Heart left ventricle (tissue), 16 donors: ENCODE measurements around the gene FAM83B. TPM values are rescaled to one million over a fixed set of nuclear protein-coding genes. Genes with fewer than 3 reads are reported as not detected.
"Not testable (repeated sequence)": the region's sequence is repeated elsewhere in the genome, so short reads cannot be mapped to it uniquely, and the experiment has no call there.

Experiments
- ATAC-seq, 4 donors: fragments of 200-7000 bp; cut with Tn5 transposase; one replicate each; pipeline ENCODE4 v1.9.1; 2020 to 2022; ENCODE audit warnings: moderate library complexity in 4 of 4, mild to moderate bottlenecking in 3 of 4, moderate number of reproducible peaks in 1 of 4
- DNase-seq, 5 donors: peaks; one replicate each; pipeline ENCODE4 v3.0.0-alpha.2; 2020
- H3K27ac ChIP-seq, 12 donors: fragments of 200-600 bp; sonication (generic) in 4 of 12; one replicate each; pipeline versions ENCODE4 v1.5.0 to v1.8.0; 2016 to 2022; ENCODE audit warnings: mild to moderate bottlenecking in 2 of 12
- H3K27me3 ChIP-seq, 9 donors: fragments of 200-600 bp; sonication (generic) in 2 of 9; one replicate each; pipeline versions ENCODE4 v1.5.1 to v1.8.0; 2016 to 2022; ENCODE audit warnings: mild to moderate bottlenecking in 3 of 9
- H3K36me3 ChIP-seq, 9 donors: fragments of 200-600 bp; sonication (generic) in 2 of 9; one replicate each; pipeline versions ENCODE4 v1.5.0 to v1.8.0; 2018 to 2022; ENCODE audit warnings: mild to moderate bottlenecking in 2 of 9
- H3K4me1 ChIP-seq, 12 donors: fragments of 200-600 bp; sonication (generic) in 4 of 12; one replicate each; pipeline versions ENCODE4 v1.5.0 to v1.8.0; 2016 to 2022; ENCODE audit warnings: mild to moderate bottlenecking in 3 of 12
- H3K4me3 ChIP-seq, 12 donors: fragments of 200-600 bp; sonication (generic) in 4 of 12; one replicate each; pipeline versions ENCODE4 v1.5.0 to v1.8.0; 2017 to 2022; ENCODE audit warnings: mild to moderate bottlenecking in 9 of 12, moderate library complexity in 4 of 12
- H3K9me3 ChIP-seq, 12 donors: fragments of 200-600 bp; sonication (generic) in 4 of 12; one replicate each; pipeline versions ENCODE4 v1.5.0 to v1.8.0; 2016 to 2022; ENCODE audit warnings: mild to moderate bottlenecking in 1 of 12
- POLR2A ChIP-seq, 2 donors: fragments of 450-650 bp; IDR thresholded peaks; one replicate each; pipeline ENCODE4 v1.6.1; 2017; ENCODE audit warnings: antibody characterized with exemption in 2 of 2, mild to moderate bottlenecking in 2 of 2, moderate library complexity in 2 of 2
- WGBS, 4 donors: extraction: QIAGEN DNeasy Blood & Tissue Kit in 2 of 4; methylation state at CpG; one replicate each; pipeline versions ENCODE4 v1.1.5 to v1.1.7; 2013 to 2018; 5-methylcytosine and 5-hydroxymethylcytosine counted together
- intact Hi-C, 10 donors: fragments of 100-400 bp; cut with DNase I; formaldehyde crosslinking; loops; one replicate each; pipeline versions ENCODE4 v1.11.1 to v1.14.2; 2022
- polyA plus RNA-seq, 2 donors: library from polyadenylated mRNA; stranded (reverse); fragments of 200-250 nt; gene quantifications; one replicate each; pipeline ENCODE4 v1.2.3, GENCODE V29; 2013
- total RNA-seq, 9 donors: library from RNA; depleted of rRNA in 2 of 9; stranded (reverse); fragments of >200 nt in 2 of 9; fragmentation: NEBNext Ultra II Directional in 3 of 9; extraction: Animal tissue kit (Norgen Biotek cat#: 25700) in 3 of 9; gene quantifications; one replicate each; pipeline versions ENCODE4 v1.1.0 to v1.2.4, GENCODE V29; 2016 to 2023
- TF ChIP-seq, protein P1 (sequence below), 12 donors: fragments of 200-600 bp; sonication (generic) in 4 of 12; IDR thresholded peaks; one replicate each; pipeline versions ENCODE4 v1.5.0 to v1.8.0; 2018 to 2022; ENCODE audit warnings: antibody characterized with exemption in 12 of 12, mild to moderate bottlenecking in 5 of 12
- donor health status: ischemic (EF 13 %, LVEDD 7.1; RV severe dilation, severe dysfunction).
- donor health status: healthy with polysubstance abuse.
- donor health status: DM: no; HTN: yes; CAD: no.
- donor health status: DM: no; HTN: no; CAD: no.
- donor health status: ischemic (EF 25% LVEDD 6.9; RV normal size, moderate dysfunction).
- donor health status: ischemic (EF 25% LVEDD 5.7; RV mildly dilated, moderate dysfunction).
- donor health status: healthy.
- donor health status: DM: yes; HTN: yes; CAD: no.
- donor health status: ischemic (EF 35%, LVEDD 5.7; RV mildly dilated, moderate dysfunction).
- donor health status: nonischemic (EF 11% LVEDD 7.7; RV severe dilation, severe dysfunction).
- donor health status: DM: yes; HTN: yes; CAD: no.
- donor health status: PGD.
- donor health status: ischemic (EF 29% LVEDD 5.4; RV normal size, mild dysfunction).
- donor health status: nonischemic (EF 23%, LVEDD 6.1; RV moderate dilation, normal function).

Gene FAM83B
- total and polyA plus RNA-seq, 11 donors, result 0.03 to 1.1 (median 0.29) TPM; not detected in 1

GRCh38 chr6:54813892-54814291 is 32.7 kb upstream of the FAM83B start:
- no peak for TF ChIP-seq POLR2A (IDR thresholded peaks at IDR 0.05)
- TF ChIP-seq, protein P1, sequence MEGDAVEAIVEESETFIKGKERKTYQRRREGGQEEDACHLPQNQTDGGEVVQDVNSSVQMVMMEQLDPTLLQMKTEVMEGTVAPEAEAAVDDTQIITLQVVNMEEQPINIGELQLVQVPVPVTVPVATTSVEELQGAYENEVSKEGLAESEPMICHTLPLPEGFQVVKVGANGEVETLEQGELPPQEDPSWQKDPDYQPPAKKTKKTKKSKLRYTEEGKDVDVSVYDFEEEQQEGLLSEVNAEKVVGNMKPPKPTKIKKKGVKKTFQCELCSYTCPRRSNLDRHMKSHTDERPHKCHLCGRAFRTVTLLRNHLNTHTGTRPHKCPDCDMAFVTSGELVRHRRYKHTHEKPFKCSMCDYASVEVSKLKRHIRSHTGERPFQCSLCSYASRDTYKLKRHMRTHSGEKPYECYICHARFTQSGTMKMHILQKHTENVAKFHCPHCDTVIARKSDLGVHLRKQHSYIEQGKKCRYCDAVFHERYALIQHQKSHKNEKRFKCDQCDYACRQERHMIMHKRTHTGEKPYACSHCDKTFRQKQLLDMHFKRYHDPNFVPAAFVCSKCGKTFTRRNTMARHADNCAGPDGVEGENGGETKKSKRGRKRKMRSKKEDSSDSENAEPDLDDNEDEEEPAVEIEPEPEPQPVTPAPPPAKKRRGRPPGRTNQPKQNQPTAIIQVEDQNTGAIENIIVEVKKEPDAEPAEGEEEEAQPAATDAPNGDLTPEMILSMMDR (IDR thresholded peaks at IDR 0.05), result no peak
- WGBS, 4 donors, result 34 to 37% (median 36%) methylated on average over 3 of the region's 3 CpGs

DNA sequence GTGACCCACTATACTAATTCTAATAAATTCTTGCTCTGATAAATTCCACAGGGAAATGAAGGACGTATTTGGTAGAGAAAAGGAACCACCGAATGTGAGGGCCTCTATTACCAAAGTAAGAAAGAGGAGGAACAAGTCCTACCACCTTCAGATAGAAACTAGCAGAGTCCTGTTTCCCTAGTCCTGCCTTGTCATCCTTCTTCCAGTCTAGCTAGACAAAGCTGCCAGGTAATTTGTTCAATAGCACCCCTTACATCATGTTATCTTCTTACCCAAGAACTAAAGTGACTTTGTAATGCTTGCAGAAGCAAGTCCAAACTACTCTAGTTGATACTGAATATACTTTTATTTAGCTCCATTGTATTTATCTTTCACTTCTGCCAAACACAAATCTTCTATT is 29.3 kb upstream of the FAM83B start:
- TF ChIP-seq, protein P1 (IDR thresholded peaks at IDR 0.05), result no peak
- TF ChIP-seq POLR2A (IDR thresholded peaks at IDR 0.05), result no peak
- DNase-seq (no peak), ATAC-seq (no peak)
- no peaks in the 10 kb centered on the region for H3K36me3 ChIP-seq
- intact Hi-C loops, result no loop called here
- no peaks in the 10 kb centered on the region for H3K27me3 ChIP-seq
- no peak overlapping the region for H3K27ac ChIP-seq
- H3K4me3 ChIP-seq, result no peak overlapping the region
- H3K4me1 ChIP-seq, result no peaks in the 10 kb centered on the region
- peaks cover 0 to 11% (median 0%) of the 10 kb centered on the region in 12 donors for H3K9me3 ChIP-seq
- 78 to 82% (median 79%) methylated on average over 2 of the region's 2 CpGs for WGBS, 4 donors

More at GRCh38 chr6:54813892-54814291, 32.7 kb upstream of the FAM83B start:
- ATAC-seq, result no peak
- DNase-seq, result no peak
- H3K36me3 ChIP-seq, result no peaks in the 10 kb centered on the region
- no peak overlapping the region for H3K27ac ChIP-seq
- H3K27me3 ChIP-seq, result no peaks in the 10 kb centered on the region
- H3K9me3 ChIP-seq, result peaks cover 0 to 11% (median 0%) of the 10 kb centered on the region in 12 donors
- intact Hi-C loops, result no loop called here
- H3K4me1 ChIP-seq, result no peaks in the 10 kb centered on the region
- no peak overlapping the region for H3K4me3 ChIP-seq

DNA sequence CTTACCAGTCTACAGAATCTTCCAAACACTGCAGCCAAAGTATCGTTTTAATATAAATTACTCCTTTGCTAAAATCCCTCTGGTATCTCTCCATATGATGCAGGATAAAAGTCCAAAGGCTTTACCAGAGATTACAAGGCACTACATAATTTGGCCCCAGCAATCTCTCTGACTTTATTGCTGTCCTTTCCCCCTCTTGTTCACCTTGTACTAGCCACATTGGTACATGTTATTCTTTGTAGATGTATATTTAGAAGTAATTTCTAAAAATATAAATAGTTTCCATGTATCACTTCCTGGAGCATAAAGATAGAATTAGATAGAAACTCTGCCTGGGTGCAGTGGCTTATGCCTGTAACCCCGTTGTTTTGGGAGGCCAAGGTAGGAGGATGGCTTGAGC is 28.7 kb upstream of the FAM83B start:
- no peak overlapping the region for H3K4me3 ChIP-seq
- no peaks in the 10 kb centered on the region for H3K36me3 ChIP-seq
- H3K9me3 ChIP-seq, result peaks cover 0 to 7% (median 0%) of the 10 kb centered on the region in 12 donors
- intact Hi-C loops, result no loop called here
- TF ChIP-seq, protein P1 (IDR thresholded peaks at IDR 0.05), result no peak
- TF ChIP-seq POLR2A (IDR thresholded peaks at IDR 0.05), result no peak
- WGBS, 4 donors, result 51 to 64% (median 60%) methylated on average over 2 of the region's 2 CpGs
- no peaks in the 10 kb centered on the region for H3K27me3 ChIP-seq
- ATAC-seq (peak in 3 of 4 donors; percentile 47 to 83 (median 73)), DNase-seq (no peak)
- H3K27ac ChIP-seq, result no peak overlapping the region
- H3K4me1 ChIP-seq, result no peaks in the 10 kb centered on the region

GRCh38 chr6:54824225-54824624 is 22.3 kb upstream of the FAM83B start:
- 74 to 93% (median 81%) methylated on average over 2 to 6 of the region's 6 CpGs for WGBS, 4 donors
- H3K4me1 ChIP-seq, H3K4me3 ChIP-seq, H3K27ac ChIP-seq, intact Hi-C loops, H3K36me3 ChIP-seq, DNase-seq, H3K27me3 ChIP-seq, H3K9me3 ChIP-seq, ATAC-seq: not testable (repeated sequence)

GRCh38 chr6:54827010-54827409 is 19.6 kb upstream of the FAM83B start:
- Histone ChIP-seq H3K27ac (no peak overlapping the region), H3K27me3 (no peaks in the 10 kb centered on the region), H3K9me3 (peaks cover 0 to 5% (median 0%) of the 10 kb centered on the region in 12 donors), H3K4me3 (no peak overlapping the region), H3K4me1 (peaks cover 0 to 2% (median 0%) of the 10 kb centered on the region in 12 donors), H3K36me3 (no peaks in the 10 kb centered on the region)
- intact Hi-C loops, result no loop called here
- 17 to 21% (median 18%) methylated on average over 2 of the region's 2 CpGs for WGBS, 4 donors
- no peak for DNase-seq
- ATAC-seq, result peak in 2 of 4 donors; percentile 48 to 81
- TF ChIP-seq POLR2A (IDR thresholded peaks at IDR 0.05), result no peak
- TF ChIP-seq, protein P1 (IDR thresholded peaks at IDR 0.05), result no peak
